Measurements from ENCODE around the gene CCDC110.
"Not testable (repeated sequence)": the region's sequence is repeated elsewhere in the genome, so short reads cannot be mapped to it uniquely, and the experiment has no call there.

Gene CCDC110

DNA sequence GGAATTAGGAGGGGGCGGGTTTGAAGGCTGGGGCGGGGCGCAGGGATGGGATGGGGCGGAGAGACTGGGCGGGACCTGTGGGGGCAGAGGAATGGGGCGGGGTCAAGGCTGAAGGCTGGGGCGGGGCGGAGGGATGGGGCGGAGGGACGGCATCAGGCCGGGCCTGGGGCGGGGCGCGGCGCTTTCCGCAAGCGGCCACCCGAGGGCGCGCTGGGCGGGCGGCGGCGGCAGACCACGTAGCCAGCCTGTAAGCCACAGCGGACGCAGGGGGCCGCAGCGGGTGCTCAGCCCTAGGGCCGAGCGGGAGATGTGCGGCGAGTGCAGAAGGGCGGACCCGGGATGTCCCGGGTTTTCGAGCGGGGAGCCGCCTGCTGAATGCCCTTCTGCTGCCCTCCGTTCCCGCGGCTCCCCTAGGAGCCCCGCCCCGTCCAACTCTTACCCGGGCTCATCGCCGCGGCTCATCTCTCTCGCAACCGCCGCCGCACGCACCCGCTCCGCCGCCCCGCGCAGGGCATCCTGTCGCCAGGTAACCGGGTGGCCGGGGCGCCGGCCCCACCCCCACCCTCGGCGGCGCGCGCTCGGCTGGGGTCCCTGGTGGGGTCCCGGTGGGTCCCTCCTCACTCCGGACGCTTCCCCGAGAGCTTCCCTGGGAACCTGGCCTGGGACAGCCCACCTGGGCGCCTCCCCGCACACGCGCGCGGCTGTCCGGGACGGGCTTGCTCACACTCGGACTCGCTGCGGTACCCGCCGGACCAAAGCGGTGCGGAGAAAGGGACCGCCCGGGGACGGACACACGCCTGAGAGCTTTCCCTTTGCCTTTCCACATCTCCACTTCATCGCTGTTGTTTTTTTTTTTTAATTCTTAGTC is at the start of gene CCDC110:
CCDC110 (minus strand) TSS at position 499 of the 868 bp plus-strand sequence; CDS start at position 449, 50 bp downstream.
- Histone ChIP-seq H3K4me3 (ENCODE audit: low read depth in 1 of 5, low read length in 5 of 5) (peak within 1 kb of the TSS; percentile 72 to 88 (median 76)), H3K4me1 (ENCODE audit: control insufficient read depth in 5 of 5, insufficient read depth in 5 of 5, low read length in 5 of 5) (peaks cover 2 to 18% (median 14%) of the 10 kb centered on the region in 5 donors), H3K36me3 (ENCODE audit: control insufficient read depth in 5 of 5, insufficient read depth in 5 of 5, low read length in 5 of 5) (no peaks in the 10 kb centered on the region), H3K9me3 (ENCODE audit: control insufficient read depth in 5 of 5, low read length in 5 of 5) (no peaks in the 10 kb centered on the region), H3K9ac (ENCODE audit: low read length in 5 of 5) (peak within 1 kb of the TSS; percentile 64 to 80 (median 68)), H3K27me3 (ENCODE audit: control insufficient read depth in 5 of 5, insufficient read depth in 4 of 5, low read length in 5 of 5) (no peaks in the 10 kb centered on the region), H3K27ac (ENCODE audit: low read depth, low read length) (no peak within 1 kb of the TSS)

DNA sequence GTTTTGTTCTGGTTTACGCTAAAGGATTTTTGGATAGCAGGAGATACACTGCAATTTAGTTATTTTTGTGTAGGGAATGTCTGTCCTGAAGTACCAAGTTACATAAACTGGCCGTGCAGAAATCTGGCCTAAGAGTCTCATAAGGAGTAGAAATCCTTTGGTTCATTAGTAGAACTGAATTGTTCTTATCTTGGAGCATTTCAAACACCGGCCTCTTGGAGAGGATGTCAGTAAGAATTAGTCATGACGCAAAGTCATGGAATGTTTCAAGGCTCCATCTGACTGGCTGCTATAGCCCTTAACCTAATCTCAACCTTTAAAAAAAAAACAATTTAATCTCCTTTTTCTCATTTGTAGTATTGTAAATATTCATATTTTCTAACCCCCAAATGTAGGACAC is 48.6 kb upstream of the CCDC110 start:
- H3K27me3 ChIP-seq (ENCODE audit: control insufficient read depth in 5 of 5, insufficient read depth in 4 of 5, low read length in 5 of 5), result no peaks in the 10 kb centered on the region
- peaks cover 0 to 3% (median 0%) of the 10 kb centered on the region in 5 donors for H3K36me3 ChIP-seq (ENCODE audit: control insufficient read depth in 5 of 5, insufficient read depth in 5 of 5, low read length in 5 of 5)
- no peaks in the 10 kb centered on the region for H3K9me3 ChIP-seq (ENCODE audit: control insufficient read depth in 5 of 5, low read length in 5 of 5)
- H3K4me1 ChIP-seq (ENCODE audit: control insufficient read depth in 5 of 5, insufficient read depth in 5 of 5, low read length in 5 of 5), result no peaks in the 10 kb centered on the region
- no peak overlapping the region for H3K4me3 ChIP-seq (ENCODE audit: low read depth in 1 of 5, low read length in 5 of 5)
- H3K27ac ChIP-seq (ENCODE audit: low read depth, low read length), result no peak overlapping the region
- no peak overlapping the region for H3K9ac ChIP-seq (ENCODE audit: low read length in 5 of 5)

DNA sequence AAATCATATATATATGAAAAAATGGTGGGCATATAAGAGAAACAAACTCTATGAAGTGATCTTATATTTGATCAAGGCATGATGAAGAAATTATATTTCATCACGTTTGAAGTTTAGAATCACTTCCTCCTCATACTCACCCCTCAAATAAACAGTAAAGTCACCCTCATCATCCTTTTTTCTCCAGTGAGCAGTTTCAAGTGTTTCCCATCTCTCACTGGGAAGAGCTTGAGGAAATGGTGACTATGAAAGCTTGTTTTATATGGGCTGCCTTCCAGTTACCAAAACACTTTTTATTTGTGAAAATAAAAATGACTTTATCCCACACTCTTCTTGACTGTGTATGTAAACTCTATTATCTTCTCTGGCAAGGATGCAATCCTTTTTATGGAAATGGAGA is 47.0 kb upstream of the CCDC110 start:
- H3K27ac ChIP-seq (ENCODE audit: low read depth, low read length), result no peak overlapping the region
- H3K9ac ChIP-seq (ENCODE audit: low read length in 5 of 5), result no peak overlapping the region
- peaks cover 0 to 3% (median 0%) of the 10 kb centered on the region in 5 donors for H3K36me3 ChIP-seq (ENCODE audit: control insufficient read depth in 5 of 5, insufficient read depth in 5 of 5, low read length in 5 of 5)
- H3K27me3 ChIP-seq (ENCODE audit: control insufficient read depth in 5 of 5, insufficient read depth in 4 of 5, low read length in 5 of 5), result no peaks in the 10 kb centered on the region
- no peaks in the 10 kb centered on the region for H3K9me3 ChIP-seq (ENCODE audit: control insufficient read depth in 5 of 5, low read length in 5 of 5)
- peaks cover 0 to 6% (median 4%) of the 10 kb centered on the region in 5 donors for H3K4me1 ChIP-seq (ENCODE audit: control insufficient read depth in 5 of 5, insufficient read depth in 5 of 5, low read length in 5 of 5)
- no peak overlapping the region for H3K4me3 ChIP-seq (ENCODE audit: low read depth in 1 of 5, low read length in 5 of 5)

DNA sequence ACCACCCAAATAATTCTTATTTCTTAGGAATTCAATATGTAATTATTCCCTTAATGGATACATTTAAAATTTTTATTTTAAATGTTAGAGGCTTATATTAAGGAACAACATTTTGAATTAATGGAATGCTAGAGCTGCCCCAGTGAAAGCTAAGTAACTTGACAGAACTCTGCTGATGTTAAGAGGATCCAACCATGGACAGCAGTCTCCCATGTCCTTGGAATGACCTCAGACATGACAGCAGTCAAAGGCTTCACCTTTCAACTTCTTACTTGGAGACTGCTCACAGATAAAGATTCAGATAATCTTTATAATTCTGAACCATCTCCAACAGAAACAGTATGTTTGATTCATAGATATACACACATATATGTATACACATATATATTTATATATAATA is 46.5 kb upstream of the CCDC110 start:
- Histone ChIP-seq H3K27ac (ENCODE audit: low read depth, low read length) (no peak overlapping the region), H3K36me3 (ENCODE audit: control insufficient read depth in 5 of 5, insufficient read depth in 5 of 5, low read length in 5 of 5) (peaks cover 0 to 3% (median 0%) of the 10 kb centered on the region in 5 donors), H3K27me3 (ENCODE audit: control insufficient read depth in 5 of 5, insufficient read depth in 4 of 5, low read length in 5 of 5) (no peaks in the 10 kb centered on the region), H3K4me3 (ENCODE audit: low read depth in 1 of 5, low read length in 5 of 5) (no peak overlapping the region), H3K9me3 (ENCODE audit: control insufficient read depth in 5 of 5, low read length in 5 of 5) (no peaks in the 10 kb centered on the region), H3K9ac (ENCODE audit: low read length in 5 of 5) (no peak overlapping the region), H3K4me1 (ENCODE audit: control insufficient read depth in 5 of 5, insufficient read depth in 5 of 5, low read length in 5 of 5) (peaks cover 0 to 9% (median 7%) of the 10 kb centered on the region in 5 donors)

DNA sequence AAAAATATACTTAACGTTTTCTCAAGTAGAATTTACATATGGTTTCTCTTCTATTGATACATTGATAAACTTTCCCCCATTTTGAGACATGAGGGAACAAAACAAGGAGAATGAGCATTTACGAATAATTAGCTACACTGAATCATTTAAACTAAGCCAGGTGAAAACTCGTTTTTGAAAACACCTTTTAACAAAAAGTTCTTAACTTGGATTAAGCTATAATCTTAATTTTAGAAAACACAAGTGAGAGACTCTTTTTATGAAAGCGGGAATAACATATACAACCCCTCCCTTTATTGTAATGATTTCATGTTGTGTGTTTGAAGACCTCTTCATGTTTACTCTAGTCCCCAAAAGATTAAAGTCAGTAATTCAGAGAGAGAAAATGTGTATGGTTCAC is 43.7 kb upstream of the CCDC110 start:
- peaks cover 0 to 13% (median 10%) of the 10 kb centered on the region in 5 donors for H3K4me1 ChIP-seq (ENCODE audit: control insufficient read depth in 5 of 5, insufficient read depth in 5 of 5, low read length in 5 of 5)
- no peaks in the 10 kb centered on the region for H3K27me3 ChIP-seq (ENCODE audit: control insufficient read depth in 5 of 5, insufficient read depth in 4 of 5, low read length in 5 of 5)
- H3K9ac ChIP-seq (ENCODE audit: low read length in 5 of 5), result no peak overlapping the region
- peaks cover 0 to 3% (median 0%) of the 10 kb centered on the region in 5 donors for H3K36me3 ChIP-seq (ENCODE audit: control insufficient read depth in 5 of 5, insufficient read depth in 5 of 5, low read length in 5 of 5)
- no peak overlapping the region for H3K4me3 ChIP-seq (ENCODE audit: low read depth in 1 of 5, low read length in 5 of 5)
- no peaks in the 10 kb centered on the region for H3K9me3 ChIP-seq (ENCODE audit: control insufficient read depth in 5 of 5, low read length in 5 of 5)
- no peak overlapping the region for H3K27ac ChIP-seq (ENCODE audit: low read depth, low read length)

DNA sequence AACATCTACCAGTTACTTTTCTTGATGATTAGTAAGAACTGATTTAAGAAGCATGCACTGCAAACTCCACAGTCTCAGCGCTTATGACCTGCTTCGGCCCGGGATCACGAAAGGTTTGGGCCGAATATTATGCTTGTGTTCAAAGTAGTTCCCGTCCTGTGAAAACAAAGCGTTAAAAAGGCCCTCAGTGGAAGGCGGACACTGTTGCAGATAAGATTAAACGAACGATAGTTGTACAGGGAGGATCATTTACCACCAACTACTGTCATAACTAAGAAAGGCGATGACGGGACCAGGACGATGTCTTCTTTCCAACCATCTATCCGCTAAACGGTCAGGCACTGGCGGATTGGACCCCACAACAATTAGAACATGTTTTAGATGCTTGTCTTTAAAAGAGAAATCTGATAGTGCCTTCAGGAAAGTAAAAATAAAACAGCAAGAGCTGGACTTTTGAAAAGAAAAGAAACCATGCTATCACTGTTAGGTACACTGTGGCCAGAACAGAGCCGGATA is 42.7 kb upstream of the CCDC110 start:
- Histone ChIP-seq H3K9ac (ENCODE audit: low read length in 5 of 5) (no peak overlapping the region), H3K27ac (ENCODE audit: low read depth, low read length) (no peak overlapping the region), H3K36me3 (ENCODE audit: control insufficient read depth in 5 of 5, insufficient read depth in 5 of 5, low read length in 5 of 5) (peaks cover 0 to 3% (median 0%) of the 10 kb centered on the region in 5 donors), H3K4me1 (ENCODE audit: control insufficient read depth in 5 of 5, insufficient read depth in 5 of 5, low read length in 5 of 5) (peaks cover 0 to 13% (median 10%) of the 10 kb centered on the region in 5 donors), H3K4me3 (ENCODE audit: low read depth in 1 of 5, low read length in 5 of 5) (no peak overlapping the region), H3K9me3 (ENCODE audit: control insufficient read depth in 5 of 5, low read length in 5 of 5) (no peaks in the 10 kb centered on the region), H3K27me3 (ENCODE audit: control insufficient read depth in 5 of 5, insufficient read depth in 4 of 5, low read length in 5 of 5) (no peaks in the 10 kb centered on the region)

DNA sequence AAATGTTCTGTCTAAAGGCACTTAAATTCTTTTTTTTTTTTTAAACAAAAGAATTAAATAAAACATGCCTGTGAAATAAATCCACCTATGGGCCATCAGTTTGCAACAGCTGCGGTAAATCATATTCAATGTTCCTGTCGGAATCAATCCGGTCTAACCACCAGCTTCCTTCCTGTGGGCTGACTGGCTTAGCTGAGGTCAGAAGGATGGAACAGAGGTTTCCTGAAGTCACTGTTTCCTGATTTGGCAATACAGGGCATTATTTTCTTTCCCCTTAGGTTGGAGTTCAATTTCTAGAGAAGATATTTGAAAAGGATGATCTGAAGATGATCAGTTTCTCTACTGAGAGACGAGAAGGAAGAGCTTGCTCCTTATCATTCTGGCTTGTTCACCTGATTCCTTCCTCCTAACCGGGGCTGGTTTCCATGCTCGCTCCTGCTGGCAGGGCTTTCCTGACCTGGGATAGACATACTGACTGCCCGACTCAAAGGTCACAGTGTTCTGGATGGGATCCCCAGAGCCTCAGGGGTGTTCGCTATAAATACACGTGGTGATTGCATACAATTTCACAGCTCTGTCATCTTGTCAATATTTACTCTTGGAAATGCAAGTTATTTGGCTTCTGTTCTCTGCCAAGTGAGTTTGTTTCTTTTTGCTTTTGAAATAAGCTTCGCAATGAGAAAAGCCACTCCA is 42.1 kb upstream of the CCDC110 start:
- H3K36me3 ChIP-seq (ENCODE audit: control insufficient read depth in 5 of 5, insufficient read depth in 5 of 5, low read length in 5 of 5), result no peaks in the 10 kb centered on the region
- no peak overlapping the region for H3K9ac ChIP-seq (ENCODE audit: low read length in 5 of 5)
- no peak overlapping the region for H3K27ac ChIP-seq (ENCODE audit: low read depth, low read length)

DNA sequence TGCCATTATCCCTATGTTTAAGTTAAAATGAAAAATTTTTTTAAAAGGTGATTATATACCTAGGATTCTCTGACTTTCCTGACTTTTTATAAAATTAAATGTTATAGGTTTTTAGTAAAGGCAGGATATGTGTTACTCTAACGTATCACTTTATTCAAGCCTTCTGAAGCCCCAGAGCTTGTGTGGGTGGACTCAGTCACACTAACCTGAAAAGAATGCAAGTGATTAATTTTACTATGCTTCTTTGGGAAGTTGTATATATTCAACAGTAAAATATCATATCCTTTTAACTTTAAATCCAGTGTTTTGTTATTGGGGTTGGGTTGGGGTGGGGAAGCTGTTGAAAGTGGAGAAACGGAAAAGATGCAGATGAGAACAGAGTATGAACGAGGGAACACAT is 41.0 kb upstream of the CCDC110 start:
- Histone ChIP-seq H3K27ac (ENCODE audit: low read depth, low read length) (no peak overlapping the region), H3K4me3 (ENCODE audit: low read depth in 1 of 5, low read length in 5 of 5) (no peak overlapping the region), H3K9ac (ENCODE audit: low read length in 5 of 5) (no peak overlapping the region), H3K4me1 (ENCODE audit: control insufficient read depth in 5 of 5, insufficient read depth in 5 of 5, low read length in 5 of 5) (peaks cover 0 to 13% (median 10%) of the 10 kb centered on the region in 5 donors), H3K9me3 (ENCODE audit: control insufficient read depth in 5 of 5, low read length in 5 of 5) (no peaks in the 10 kb centered on the region), H3K27me3 (ENCODE audit: control insufficient read depth in 5 of 5, insufficient read depth in 4 of 5, low read length in 5 of 5) (no peaks in the 10 kb centered on the region), H3K36me3 (ENCODE audit: control insufficient read depth in 5 of 5, insufficient read depth in 5 of 5, low read length in 5 of 5) (no peaks in the 10 kb centered on the region)

More for the DNA sequence above, 42.1 kb upstream of the CCDC110 start:
- Histone ChIP-seq H3K4me3 (ENCODE audit: low read depth in 1 of 5, low read length in 5 of 5) (no peak overlapping the region), H3K27me3 (ENCODE audit: control insufficient read depth in 5 of 5, insufficient read depth in 4 of 5, low read length in 5 of 5) (no peaks in the 10 kb centered on the region), H3K9me3 (ENCODE audit: control insufficient read depth in 5 of 5, low read length in 5 of 5) (no peaks in the 10 kb centered on the region), H3K4me1 (ENCODE audit: control insufficient read depth in 5 of 5, insufficient read depth in 5 of 5, low read length in 5 of 5) (peaks cover 0 to 13% (median 10%) of the 10 kb centered on the region in 5 donors)

DNA sequence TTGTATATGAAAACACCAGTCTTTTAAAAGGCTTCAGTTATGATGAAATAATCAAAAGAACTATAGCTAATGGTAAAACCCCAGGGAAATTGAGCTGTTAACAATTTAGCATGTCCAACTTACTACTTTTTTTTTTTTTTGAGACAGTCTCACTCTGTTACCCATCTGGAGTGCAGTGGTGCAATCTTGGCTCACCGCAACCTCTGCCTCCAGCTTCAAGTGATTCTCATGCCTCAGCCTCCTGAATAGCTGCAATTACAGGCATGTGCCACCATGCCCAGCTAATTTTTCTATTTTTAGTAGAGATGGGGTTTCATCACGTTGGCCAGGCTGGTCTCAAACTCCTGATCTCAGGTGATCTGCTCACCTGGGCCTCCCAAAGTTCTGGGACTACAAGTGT is 39.7 kb upstream of the CCDC110 start:
- H3K9me3 ChIP-seq (ENCODE audit: control insufficient read depth in 5 of 5, low read length in 5 of 5); H3K36me3 ChIP-seq (ENCODE audit: control insufficient read depth in 5 of 5, insufficient read depth in 5 of 5, low read length in 5 of 5); H3K27ac ChIP-seq (ENCODE audit: low read depth, low read length); H3K4me3 ChIP-seq (ENCODE audit: low read depth in 1 of 5, low read length in 5 of 5); H3K27me3 ChIP-seq (ENCODE audit: control insufficient read depth in 5 of 5, insufficient read depth in 4 of 5, low read length in 5 of 5); H3K9ac ChIP-seq (ENCODE audit: low read length in 5 of 5): not testable (repeated sequence)
- peaks cover 0 to 13% (median 10%) of the 10 kb centered on the region in 5 donors for H3K4me1 ChIP-seq (ENCODE audit: control insufficient read depth in 5 of 5, insufficient read depth in 5 of 5, low read length in 5 of 5)

DNA sequence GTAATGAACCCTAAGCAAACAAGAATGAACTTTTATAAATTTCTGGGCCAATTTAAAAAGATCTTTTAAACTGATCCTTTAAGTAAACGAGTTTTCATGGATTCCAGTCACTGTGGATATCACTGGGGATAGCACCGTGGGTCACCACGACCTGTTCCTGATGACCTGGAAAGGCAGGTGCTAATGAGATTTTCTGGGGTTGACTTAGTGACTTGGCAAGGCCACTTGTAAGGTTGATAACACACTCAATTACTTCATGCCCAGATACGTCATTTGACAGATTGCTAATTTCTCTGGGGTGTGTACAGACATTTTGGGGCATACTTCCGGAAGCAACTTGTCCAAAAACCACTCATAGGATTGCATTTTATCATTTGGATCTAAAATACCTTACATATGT is 39.3 kb upstream of the CCDC110 start:
- H3K4me3 ChIP-seq (ENCODE audit: low read depth in 1 of 5, low read length in 5 of 5), result no peak overlapping the region
- H3K9me3 ChIP-seq (ENCODE audit: control insufficient read depth in 5 of 5, low read length in 5 of 5), result no peaks in the 10 kb centered on the region
- no peak overlapping the region for H3K9ac ChIP-seq (ENCODE audit: low read length in 5 of 5)
- peaks cover 0 to 13% (median 10%) of the 10 kb centered on the region in 5 donors for H3K4me1 ChIP-seq (ENCODE audit: control insufficient read depth in 5 of 5, insufficient read depth in 5 of 5, low read length in 5 of 5)
- H3K27ac ChIP-seq (ENCODE audit: low read depth, low read length), result no peak overlapping the region
- H3K27me3 ChIP-seq (ENCODE audit: control insufficient read depth in 5 of 5, insufficient read depth in 4 of 5, low read length in 5 of 5), result no peaks in the 10 kb centered on the region
- no peaks in the 10 kb centered on the region for H3K36me3 ChIP-seq (ENCODE audit: control insufficient read depth in 5 of 5, insufficient read depth in 5 of 5, low read length in 5 of 5)

All from subcutaneous abdominal adipose tissue (tissue), 5 donors.